OCI-LY3 (cell line): ENCODE results near the gene PSMA6.
"Not testable (repeated sequence)": the region's sequence is repeated elsewhere in the genome, so short reads cannot be mapped to it uniquely, and the experiment has no call there.

Experiments
- H2AFZ ChIP-seq: fragments of 200-600, 300-600 bp; shearing (Covaris generic); 2 replicates; pipeline ENCODE4 v1.6.0; 2014; ENCODE audit warnings: antibody characterized with exemption, low read depth, low read length
- H3K27ac ChIP-seq: fragments of 200-600, 300-600 bp; sonication (generic); 2 replicates; pipeline ENCODE4 v1.5.1; 2014; ENCODE audit warnings: mild to moderate bottlenecking, low read length, moderate library complexity, mixed read lengths
- H3K27me3 ChIP-seq: fragments of 200-600, 300-600 bp; sonication (generic); 2 replicates; pipeline ENCODE4 v1.6.1; 2014; ENCODE audit warnings: low read depth, low read length, mixed read lengths
- H3K36me3 ChIP-seq: fragments of 200-600, 300-600 bp; sonication (generic); replicated peaks from 2 replicates; pipeline ENCODE3; 2014; ENCODE audit warnings: low read depth, low read length, mixed read lengths
- H3K4me1 ChIP-seq: fragments of 300-600, 200-600 bp; sonication (generic); 2 replicates; pipeline ENCODE4 v1.6.1; 2014; ENCODE audit warnings: low read length, mixed read lengths
- H3K4me2 ChIP-seq: fragments of 200-600, 300-600 bp; sonication (generic); 2 replicates; pipeline ENCODE4 v1.6.1; 2014; ENCODE audit warnings: low read length, mixed read lengths
- H3K4me3 ChIP-seq: fragments of 300-600, 200-600 bp; sonication (generic); 2 replicates; pipeline ENCODE4 v1.5.1; 2014; ENCODE audit warnings: antibody characterized with exemption, mild to moderate bottlenecking, low read length, moderate library complexity
- H3K79me2 ChIP-seq: fragments of 300-600, 200-600 bp; shearing (Covaris generic); 2 replicates; pipeline ENCODE4 v1.6.1; 2014; ENCODE audit warnings: mild to moderate bottlenecking, low read length, mixed read lengths
- H3K9ac ChIP-seq: fragments of 300-600, 200-600 bp; shearing (Covaris generic); 2 replicates; pipeline ENCODE4 v1.6.0; 2014; ENCODE audit warnings: mild to moderate bottlenecking, low read length, moderate library complexity
- H3K9me3 ChIP-seq: fragments of 200-600, 300-600 bp; shearing (Covaris generic); 2 replicates; pipeline ENCODE4 v1.6.1; 2014; ENCODE audit warnings: low read length, mixed read lengths; ENCODE audit not compliant: insufficient read depth
- H4K20me1 ChIP-seq: fragments of 200-600, 300-600 bp; sonication (generic); 2 replicates; pipeline ENCODE4 v1.6.1; 2016; ENCODE audit warnings: low read length, mixed read lengths; ENCODE audit not compliant: insufficient read depth
- CTCF ChIP-seq: fragments of 200-600, 300-600 bp; sonication (generic); IDR thresholded peaks from 2 replicates; pipeline ENCODE4 v1.5.1; 2014; ENCODE audit warnings: antibody characterized with exemption, low read length, low read depth
- EZH2phosphoT487 ChIP-seq: fragments of 200-600 bp; shearing (Covaris generic); IDR thresholded peaks from 2 replicates; pipeline ENCODE4 v1.6.1; 2018; ENCODE audit warnings: antibody characterized with exemption, mixed run types, low read depth

PSMA6 gene

GRCh38 chr14:35346738-35347322, 54.6 kb downstream of the PSMA6 start:
- H3K4me1 ChIP-seq: peaks cover under 1% of the 10 kb centered on the region; the same call in 1 of the 2 replicates
- no peak overlapping the region for H3K9ac ChIP-seq
- no peaks in the 10 kb centered on the region for H3K36me3 ChIP-seq
- no peaks in the 10 kb centered on the region for H3K79me2 ChIP-seq
- H3K27ac ChIP-seq: no peak overlapping the region
- no peaks in the 10 kb centered on the region for H3K9me3 ChIP-seq
- H4K20me1 ChIP-seq: no peaks in the 10 kb centered on the region
- no peak overlapping the region for H2AFZ ChIP-seq
- no peak overlapping the region for H3K4me3 ChIP-seq
- no peak for TF ChIP-seq CTCF
- no peak for TF ChIP-seq EZH2phosphoT487
- H3K4me2 ChIP-seq: no peak overlapping the region
- no peaks in the 10 kb centered on the region for H3K27me3 ChIP-seq

- Histone ChIP-seq H3K79me2 (no peaks in the 10 kb centered on the region), H3K4me3 (no peak overlapping the region), H3K27ac (no peak overlapping the region), H4K20me1 (no peaks in the 10 kb centered on the region), H3K9me3 (no peaks in the 10 kb centered on the region), H3K27me3 (no peaks in the 10 kb centered on the region), H3K9ac (no peak overlapping the region), H2AFZ (no peak overlapping the region), H3K4me2 (no peak overlapping the region), H3K4me1 (no peaks in the 10 kb centered on the region), H3K36me3 (no peaks in the 10 kb centered on the region)
- TF ChIP-seq CTCF (no peak), EZH2phosphoT487 (no peak)
These were observed 55.3 kb downstream of the PSMA6 start for GRCh38 chr14:35347323-35348043.

GRCh38 chr14:35348044-35348380, 55.8 kb downstream of the PSMA6 start:
- H3K79me2 ChIP-seq, H3K27ac ChIP-seq, H2AFZ ChIP-seq, H3K36me3 ChIP-seq, H3K9me3 ChIP-seq, H3K9ac ChIP-seq, H3K27me3 ChIP-seq, H4K20me1 ChIP-seq, H3K4me2 ChIP-seq, H3K4me3 ChIP-seq, H3K4me1 ChIP-seq: not testable (repeated sequence)

- Histone ChIP-seq H3K4me1 (no peaks in the 10 kb centered on the region), H2AFZ (no peak overlapping the region)
These were observed 57.5 kb downstream of the PSMA6 start for GRCh38 chr14:35349496-35350365.

More at GRCh38 chr14:35349496-35350365, 57.5 kb downstream of the PSMA6 start:
- Histone ChIP-seq H3K9me3 (no peaks in the 10 kb centered on the region), H3K4me3 (no peak overlapping the region), H3K4me2 (no peak overlapping the region), H4K20me1 (no peaks in the 10 kb centered on the region), H3K36me3 (no peaks in the 10 kb centered on the region), H3K79me2 (no peaks in the 10 kb centered on the region), H3K27me3 (no peaks in the 10 kb centered on the region), H3K9ac (no peak overlapping the region), H3K27ac (no peak overlapping the region)
- TF ChIP-seq EZH2phosphoT487 (no peak), CTCF (no peak)
